ENCODE results near the gene POLR2L. TPM values are rescaled to one million over a fixed set of nuclear protein-coding genes. Genes with fewer than 3 reads are reported as not detected.
A peak's percentile ranks its signal among the peaks of the same experiment; 100 is the strongest.

Gene POLR2L
- total and polyA plus RNA-seq, 2 of the 13 experiments (the other 11 are each of a cell fraction or from before 2014, with no cell fraction given): 104 to 114 TPM

DNA sequence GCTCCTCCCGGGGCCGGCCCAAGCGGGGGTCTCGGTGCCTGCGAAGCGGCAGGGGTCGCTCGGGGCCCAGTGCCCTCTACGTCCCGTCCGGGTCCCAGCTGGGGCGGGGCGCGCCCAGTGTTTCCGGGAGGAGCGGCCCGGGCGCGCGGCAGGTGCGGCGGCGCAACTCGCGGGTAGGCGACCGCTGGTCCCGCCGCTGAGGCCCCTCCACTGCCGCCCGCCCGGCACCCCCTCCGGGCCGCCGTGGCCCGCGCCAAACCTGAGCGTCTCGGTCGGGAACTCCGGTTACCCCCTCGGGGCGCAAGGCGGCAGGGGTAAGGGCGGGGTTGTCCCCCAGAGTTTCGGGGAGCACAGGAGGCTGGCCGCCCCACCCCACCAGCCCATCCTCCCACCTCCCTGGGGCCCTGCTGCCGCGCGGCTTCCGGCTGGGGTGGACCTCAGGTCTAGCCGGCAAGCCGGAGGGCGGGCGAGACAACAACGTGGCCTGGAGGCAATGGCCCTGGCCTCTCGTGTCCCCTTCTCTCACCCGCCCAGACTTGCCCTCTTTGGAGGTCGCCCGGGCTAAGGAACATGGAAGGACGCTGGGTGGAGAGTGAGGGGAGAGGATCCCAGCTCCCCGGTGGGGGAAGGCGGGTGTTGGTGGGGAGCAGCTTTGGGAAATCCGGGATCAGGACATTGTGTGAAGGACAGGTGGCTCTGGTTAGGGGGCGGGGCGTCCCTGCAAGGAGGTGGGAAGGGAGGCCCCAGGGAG lies 15.0 kb downstream of the POLR2L start (continued):
- no peak for TF ChIP-seq ZNF577 (CRISPR knock-in tag; IDR thresholded peaks at IDR 0.05; ENCODE audit: borderline replicate concordance, low read depth)
- TF ChIP-seq BRD4 (CRISPR knock-in tag; IDR thresholded peaks at IDR 0.05): peak; percentile 62
- TF ChIP-seq HNF4A (CRISPR knock-in tag; IDR thresholded peaks at IDR 0.05): peak; percentile 34
- peak; percentile 63; the same call in 1 of the 2 replicates for TF ChIP-seq MTA1 (CRISPR knock-in tag; IDR thresholded peaks at IDR 0.05; ENCODE audit: borderline replicate concordance)
- TF ChIP-seq ZNF777 (CRISPR knock-in tag; IDR thresholded peaks at IDR 0.05): peak; percentile 47; the same call in 1 of the 2 replicates
- TF ChIP-seq, protein P1, sequence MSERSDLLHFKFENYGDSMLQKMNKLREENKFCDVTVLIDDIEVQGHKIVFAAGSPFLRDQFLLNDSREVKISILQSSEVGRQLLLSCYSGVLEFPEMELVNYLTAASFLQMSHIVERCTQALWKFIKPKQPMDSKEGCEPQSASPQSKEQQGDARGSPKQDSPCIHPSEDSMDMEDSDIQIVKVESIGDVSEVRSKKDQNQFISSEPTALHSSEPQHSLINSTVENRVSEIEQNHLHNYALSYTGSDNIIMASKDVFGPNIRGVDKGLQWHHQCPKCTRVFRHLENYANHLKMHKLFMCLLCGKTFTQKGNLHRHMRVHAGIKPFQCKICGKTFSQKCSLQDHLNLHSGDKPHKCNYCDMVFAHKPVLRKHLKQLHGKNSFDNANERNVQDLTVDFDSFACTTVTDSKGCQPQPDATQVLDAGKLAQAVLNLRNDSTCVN (CRISPR knock-in tag; IDR thresholded peaks at IDR 0.05; ENCODE audit: borderline replicate concordance): no peak
- TF ChIP-seq ZNF329 (CRISPR knock-in tag; IDR thresholded peaks at IDR 0.05; ENCODE audit: low read depth): no peak; the same call in 1 of the 2 replicates
- TF ChIP-seq, protein P2, sequence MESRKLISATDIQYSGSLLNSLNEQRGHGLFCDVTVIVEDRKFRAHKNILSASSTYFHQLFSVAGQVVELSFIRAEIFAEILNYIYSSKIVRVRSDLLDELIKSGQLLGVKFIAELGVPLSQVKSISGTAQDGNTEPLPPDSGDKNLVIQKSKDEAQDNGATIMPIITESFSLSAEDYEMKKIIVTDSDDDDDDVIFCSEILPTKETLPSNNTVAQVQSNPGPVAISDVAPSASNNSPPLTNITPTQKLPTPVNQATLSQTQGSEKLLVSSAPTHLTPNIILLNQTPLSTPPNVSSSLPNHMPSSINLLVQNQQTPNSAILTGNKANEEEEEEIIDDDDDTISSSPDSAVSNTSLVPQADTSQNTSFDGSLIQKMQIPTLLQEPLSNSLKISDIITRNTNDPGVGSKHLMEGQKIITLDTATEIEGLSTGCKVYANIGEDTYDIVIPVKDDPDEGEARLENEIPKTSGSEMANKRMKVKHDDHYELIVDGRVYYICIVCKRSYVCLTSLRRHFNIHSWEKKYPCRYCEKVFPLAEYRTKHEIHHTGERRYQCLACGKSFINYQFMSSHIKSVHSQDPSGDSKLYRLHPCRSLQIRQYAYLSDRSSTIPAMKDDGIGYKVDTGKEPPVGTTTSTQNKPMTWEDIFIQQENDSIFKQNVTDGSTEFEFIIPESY (CRISPR knock-in tag; IDR thresholded peaks at IDR 0.05): peak; percentile 37; the same call in 1 of the 2 replicates
- TF ChIP-seq ATM (IDR thresholded peaks at IDR 0.05; ENCODE audit: borderline replicate concordance): no peak
- no peak for TF ChIP-seq LCORL (IDR thresholded peaks at IDR 0.05)
- peak; percentile 88 for TF ChIP-seq LCORL (CRISPR knock-in tag; IDR thresholded peaks at IDR 0.05)
- peak; percentile 85 for TF ChIP-seq HDAC1 (CRISPR knock-in tag; IDR thresholded peaks at IDR 0.05)
- TF ChIP-seq HIVEP1 (CRISPR knock-in tag; IDR thresholded peaks at IDR 0.05): peak; percentile 90
- 0 out of 2 replicates have a peak, but pooled peaks have one; percentile 34 for TF ChIP-seq EEA1 (CRISPR knock-in tag; IDR thresholded peaks at IDR 0.05; ENCODE audit: borderline replicate concordance)
- TF ChIP-seq, protein P3, sequence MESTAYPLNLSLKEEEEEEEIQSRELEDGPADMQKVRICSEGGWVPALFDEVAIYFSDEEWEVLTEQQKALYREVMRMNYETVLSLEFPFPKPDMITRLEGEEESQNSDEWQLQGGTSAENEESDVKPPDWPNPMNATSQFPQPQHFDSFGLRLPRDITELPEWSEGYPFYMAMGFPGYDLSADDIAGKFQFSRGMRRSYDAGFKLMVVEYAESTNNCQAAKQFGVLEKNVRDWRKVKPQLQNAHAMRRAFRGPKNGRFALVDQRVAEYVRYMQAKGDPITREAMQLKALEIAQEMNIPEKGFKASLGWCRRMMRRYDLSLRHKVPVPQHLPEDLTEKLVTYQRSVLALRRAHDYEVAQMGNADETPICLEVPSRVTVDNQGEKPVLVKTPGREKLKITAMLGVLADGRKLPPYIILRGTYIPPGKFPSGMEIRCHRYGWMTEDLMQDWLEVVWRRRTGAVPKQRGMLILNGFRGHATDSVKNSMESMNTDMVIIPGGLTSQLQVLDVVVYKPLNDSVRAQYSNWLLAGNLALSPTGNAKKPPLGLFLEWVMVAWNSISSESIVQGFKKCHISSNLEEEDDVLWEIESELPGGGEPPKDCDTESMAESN (CRISPR knock-in tag; conservative IDR thresholded peaks at IDR 0.05): peak; percentile 40; the same call in 1 of the 2 replicates
- no peak; the same call in 1 of the 2 replicates for TF ChIP-seq GATA4 (IDR thresholded peaks at IDR 0.05; ENCODE audit: borderline replicate concordance, low read depth)
- TF ChIP-seq SMAD1 (CRISPR knock-in tag; IDR thresholded peaks at IDR 0.05; ENCODE audit: borderline replicate concordance, low read depth): peak; percentile 46; the same call in 1 of the 2 replicates
- no peak for TF ChIP-seq RELA (CRISPR knock-in tag; IDR thresholded peaks at IDR 0.05)
- TF ChIP-seq RBM39 (IDR thresholded peaks at IDR 0.05; ENCODE audit: low read depth, low read length, poor library complexity, severe bottlenecking): peak; percentile 42
- TF ChIP-seq ZNF749 (CRISPR knock-in tag; IDR thresholded peaks at IDR 0.05; ENCODE audit: borderline replicate concordance): no peak
- TF ChIP-seq AGO2 (optimal IDR thresholded peaks at IDR 0.05; ENCODE audit: low read depth, low read length): peak; percentile 43
- TF ChIP-seq, protein P4, sequence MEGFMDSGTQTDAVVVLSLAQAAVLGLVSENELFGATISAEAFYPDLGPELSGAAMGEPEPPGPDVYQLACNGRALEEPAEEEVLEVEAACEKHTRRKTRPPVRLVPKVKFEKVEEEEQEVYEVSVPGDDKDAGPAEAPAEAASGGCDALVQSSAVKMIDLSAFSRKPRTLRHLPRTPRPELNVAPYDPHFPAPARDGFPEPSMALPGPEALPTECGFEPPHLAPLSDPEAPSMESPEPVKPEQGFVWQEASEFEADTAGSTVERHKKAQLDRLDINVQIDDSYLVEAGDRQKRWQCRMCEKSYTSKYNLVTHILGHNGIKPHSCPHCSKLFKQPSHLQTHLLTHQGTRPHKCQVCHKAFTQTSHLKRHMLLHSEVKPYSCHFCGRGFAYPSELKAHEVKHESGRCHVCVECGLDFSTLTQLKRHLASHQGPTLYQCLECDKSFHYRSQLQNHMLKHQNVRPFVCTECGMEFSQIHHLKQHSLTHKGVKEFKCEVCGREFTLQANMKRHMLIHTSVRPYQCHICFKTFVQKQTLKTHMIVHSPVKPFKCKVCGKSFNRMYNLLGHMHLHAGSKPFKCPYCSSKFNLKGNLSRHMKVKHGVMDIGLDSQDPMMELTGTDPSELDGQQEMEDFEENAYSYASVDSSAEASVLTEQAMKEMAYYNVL (CRISPR knock-in tag; IDR thresholded peaks at IDR 0.05; ENCODE audit: borderline replicate concordance): no peak
- 0 out of 2 replicates have a peak, but pooled peaks have one; percentile 15 for TF ChIP-seq ZNF782 (CRISPR knock-in tag; IDR thresholded peaks at IDR 0.05; ENCODE audit: borderline replicate concordance)
